PC-9 (cell line): Measurements from ENCODE around the gene HS3ST6.

Experiments
- EZH2 ChIP-seq: fragments of 200-600 bp; sonication (generic); IDR thresholded peaks from 2 replicates; pipeline ENCODE4 v1.8.0; 2017; ENCODE audit warnings: antibody characterized with exemption, low read depth
- TF ChIP-seq, protein P1 (sequence below): fragments of 200-600 bp; sonication (generic); conservative IDR thresholded peaks from 2 replicates; pipeline ENCODE4 v1.6.1; 2017; ENCODE audit warnings: mixed run types, antibody characterized with exemption, mild to moderate bottlenecking, moderate library complexity

DNA sequence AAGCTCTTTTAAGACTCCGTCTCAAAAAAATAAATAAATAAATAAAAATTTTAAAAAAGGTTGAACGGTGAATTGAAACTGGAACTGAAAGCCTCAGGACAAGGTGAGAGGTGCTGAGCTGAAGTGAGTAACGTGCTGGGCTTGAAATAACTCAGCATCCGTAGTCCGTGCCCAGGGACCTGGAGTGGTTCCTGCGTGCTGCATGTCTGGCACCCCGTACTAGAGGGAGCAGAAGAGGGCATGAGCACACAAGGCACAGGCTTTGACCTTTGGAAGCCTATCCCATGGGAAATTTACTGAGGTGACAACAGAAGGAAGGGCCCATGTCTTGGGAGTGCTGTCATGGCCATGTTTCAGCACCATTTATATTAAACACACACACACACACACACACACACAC lies 41.7 kb downstream of the HS3ST6 start:
- no peak for TF ChIP-seq EZH2
- TF ChIP-seq, protein P1, sequence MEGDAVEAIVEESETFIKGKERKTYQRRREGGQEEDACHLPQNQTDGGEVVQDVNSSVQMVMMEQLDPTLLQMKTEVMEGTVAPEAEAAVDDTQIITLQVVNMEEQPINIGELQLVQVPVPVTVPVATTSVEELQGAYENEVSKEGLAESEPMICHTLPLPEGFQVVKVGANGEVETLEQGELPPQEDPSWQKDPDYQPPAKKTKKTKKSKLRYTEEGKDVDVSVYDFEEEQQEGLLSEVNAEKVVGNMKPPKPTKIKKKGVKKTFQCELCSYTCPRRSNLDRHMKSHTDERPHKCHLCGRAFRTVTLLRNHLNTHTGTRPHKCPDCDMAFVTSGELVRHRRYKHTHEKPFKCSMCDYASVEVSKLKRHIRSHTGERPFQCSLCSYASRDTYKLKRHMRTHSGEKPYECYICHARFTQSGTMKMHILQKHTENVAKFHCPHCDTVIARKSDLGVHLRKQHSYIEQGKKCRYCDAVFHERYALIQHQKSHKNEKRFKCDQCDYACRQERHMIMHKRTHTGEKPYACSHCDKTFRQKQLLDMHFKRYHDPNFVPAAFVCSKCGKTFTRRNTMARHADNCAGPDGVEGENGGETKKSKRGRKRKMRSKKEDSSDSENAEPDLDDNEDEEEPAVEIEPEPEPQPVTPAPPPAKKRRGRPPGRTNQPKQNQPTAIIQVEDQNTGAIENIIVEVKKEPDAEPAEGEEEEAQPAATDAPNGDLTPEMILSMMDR, result no peak
